GM23338 (cell line): Measurements from ENCODE around the gene YIPF6. TPM values are rescaled to one million over a fixed set of nuclear protein-coding genes. Genes with fewer than 3 reads are reported as not detected.

ENCODE experiments used
- ATAC-seq: fragments of 200-7000 bp; cut with Tn5 transposase; 3 replicates; pipeline ENCODE4 v1.9.1; 2020
- DNase-seq: peaks from one replicate; pipeline ENCODE4 v3.0.0-alpha.2; 2015; ENCODE audit warnings: low spot score
- H2AFZ ChIP-seq: fragments of 200-600 bp; sonication (generic); 2 replicates; pipeline ENCODE4 v1.8.0; 2016; ENCODE audit warnings: antibody characterized with exemption, mild to moderate bottlenecking, moderate library complexity
- H3F3A ChIP-seq: fragments of 200-600 bp; sonication (generic); replicated peaks from 2 replicates; pipeline ENCODE4 v1.8.0; 2017; ENCODE audit warnings: antibody characterized with exemption, mixed run types, low read depth
- H3K27ac ChIP-seq: fragments of 200-600 bp; sonication (generic); 2 replicates; pipeline ENCODE4 v1.6.1; 2016; ENCODE audit warnings: low read depth
- H3K27me3 ChIP-seq: fragments of 200-600 bp; sonication (generic); 2 replicates; pipeline ENCODE4 v1.8.0; 2016; ENCODE audit warnings: mild to moderate bottlenecking, mixed run types, moderate library complexity; ENCODE audit not compliant: insufficient read depth
- H3K36me3 ChIP-seq: fragments of 200-600 bp; sonication (generic); 2 replicates; pipeline ENCODE4 v1.8.0; 2016; ENCODE audit warnings: mild to moderate bottlenecking; ENCODE audit not compliant: insufficient read depth
- H3K4me1 ChIP-seq: fragments of 200-600 bp; sonication (generic); 2 replicates; pipeline ENCODE4 v1.8.0; 2016; ENCODE audit warnings: mild to moderate bottlenecking, moderate library complexity; ENCODE audit not compliant: insufficient read depth
- H3K4me2 ChIP-seq: fragments of 200-600 bp; sonication (generic); 2 replicates; pipeline ENCODE4 v1.7.1; 2017; ENCODE audit warnings: mixed run types
- H3K4me3 ChIP-seq: fragments of 200-600 bp; sonication (generic); 2 replicates; pipeline ENCODE4 v1.6.1; 2016; ENCODE audit warnings: mixed run types
- H3K79me2 ChIP-seq: fragments of 200-600 bp; sonication (generic); replicated peaks from 2 replicates; pipeline ENCODE4 v1.8.0; 2017; ENCODE audit warnings: mild to moderate bottlenecking; ENCODE audit not compliant: insufficient read depth
- H3K9me2 ChIP-seq: fragments of 200-600 bp; sonication (generic); 2 replicates; pipeline ENCODE4 v1.8.0; 2017; ENCODE audit not compliant: insufficient read depth
- H4K20me1 ChIP-seq: fragments of 200-600 bp; sonication (generic); replicated peaks from 2 replicates; pipeline ENCODE4 v1.8.0; 2017; ENCODE audit warnings: mild to moderate bottlenecking; ENCODE audit not compliant: insufficient read depth
- H3K27ac Mint-ChIP-seq: 2 replicates; pipeline ENCODE4 v1.8.0; 2020; ENCODE audit warnings: inconsistent platforms, mild to moderate bottlenecking, moderate library complexity, mixed read lengths
- H3K27me3 Mint-ChIP-seq: 3 replicates; pipeline ENCODE4 v1.8.0; 2022; ENCODE audit warnings: low read depth, mild to moderate bottlenecking, moderate library complexity, mixed read lengths, inconsistent platforms; ENCODE audit not compliant: insufficient read depth, poor library complexity
- H3K36me3 Mint-ChIP-seq: 3 replicates; pipeline ENCODE4 v1.8.0; 2021; ENCODE audit warnings: low read depth, mild to moderate bottlenecking, inconsistent platforms, moderate library complexity, mixed read lengths
- H3K4me1 Mint-ChIP-seq: 3 replicates; pipeline ENCODE4 v1.8.0; 2020; ENCODE audit warnings: mild to moderate bottlenecking, inconsistent platforms, mixed read lengths
- H3K4me3 Mint-ChIP-seq: 3 replicates; pipeline ENCODE4 v1.8.0; 2021; ENCODE audit warnings: moderate library complexity, mild to moderate bottlenecking, inconsistent platforms, mixed read lengths
- H3K9me3 Mint-ChIP-seq: 3 replicates; pipeline ENCODE4 v1.8.0; 2020; ENCODE audit warnings: moderate library complexity, mild to moderate bottlenecking, inconsistent platforms, mixed read lengths
- CREB1 ChIP-seq: fragments of 250-450 bp; sonication (Bioruptor Pico); IDR thresholded peaks from 2 replicates; pipeline ENCODE4 v1.5.0; 2020; ENCODE audit warnings: low read depth, mild to moderate bottlenecking, moderate library complexity
- CTCF ChIP-seq, 2 experiments: fragments of 200-600 bp in 1 of 2; sonication (generic) in 1 of 2; conservative IDR thresholded peaks; 2 replicates each; pipeline versions ENCODE4 v1.5.1 to v1.6.1; 2016 to 2017; ENCODE audit warnings: antibody characterized with exemption in 2 of 2, low read depth in 2 of 2, mild to moderate bottlenecking in 2 of 2, moderate library complexity in 1 of 2
- ETS1 ChIP-seq: IDR thresholded peaks from 2 replicates; pipeline ENCODE4 v1.6.1; 2016; ENCODE audit warnings: antibody characterized with exemption
- EZH2 ChIP-seq: fragments of 200-600 bp; sonication (generic); IDR thresholded peaks from one replicate; pipeline ENCODE4 v1.8.0; 2017; ENCODE audit warnings: antibody characterized with exemption, mild to moderate bottlenecking, low read depth; ENCODE audit not compliant: unreplicated experiment
- EZH2phosphoT487 ChIP-seq: fragments of 200-600 bp; sonication (generic); IDR thresholded peaks from one replicate; pipeline ENCODE4 v1.8.1; 2018; ENCODE audit warnings: antibody characterized with exemption; ENCODE audit not compliant: unreplicated experiment
- JUNB ChIP-seq: IDR thresholded peaks from one replicate; pipeline ENCODE4 v1.6.1; 2016; ENCODE audit warnings: antibody characterized with exemption; ENCODE audit not compliant: unreplicated experiment
- NANOG ChIP-seq: IDR thresholded peaks from 2 replicates; pipeline ENCODE4 v1.6.1; 2016; ENCODE audit warnings: antibody characterized with exemption, borderline replicate concordance
- POLR2AphosphoS5 ChIP-seq: IDR thresholded peaks from 2 replicates; pipeline ENCODE4 v1.6.1; 2016; ENCODE audit warnings: antibody characterized with exemption, low read depth
- REST ChIP-seq: IDR thresholded peaks from one replicate; pipeline ENCODE4 v1.6.1; 2018; ENCODE audit warnings: antibody characterized with exemption; ENCODE audit not compliant: unreplicated experiment
- STAT1 ChIP-seq: IDR thresholded peaks from one replicate; pipeline ENCODE4 v1.6.1; 2016; ENCODE audit warnings: antibody characterized with exemption; ENCODE audit not compliant: unreplicated experiment
- ZNF114 ChIP-seq: fragments of 250-450 bp; sonication (Bioruptor Pico); IDR thresholded peaks from 2 replicates; pipeline ENCODE4 v1.5.0; 2020; ENCODE audit warnings: mild to moderate bottlenecking, moderate library complexity
- ZNF331 ChIP-seq: fragments of 250-450 bp; sonication (Bioruptor Pico); IDR thresholded peaks from 2 replicates; pipeline ENCODE4 v1.5.0; 2020; ENCODE audit warnings: low read depth, mild to moderate bottlenecking, moderate library complexity
- ZNF462 ChIP-seq: fragments of 250-450 bp; sonication (Bioruptor Pico); IDR thresholded peaks from 2 replicates; pipeline ENCODE4 v1.5.0; 2020; ENCODE audit warnings: mild to moderate bottlenecking, moderate library complexity
- polyA plus RNA-seq: library from polyadenylated mRNA; unstranded; fragments of >200 nt; fragmentation: Nextera tagmentation; extraction: Ambion mirVana; gene quantifications from 2 replicates; pipeline ENCODE4 v1.2.1, GENCODE V29; 2016
- total RNA-seq: library from RNA; depleted of rRNA; stranded (reverse); fragments of >200 nt; shearing (Covaris generic); gene quantifications from 2 replicates; pipeline ENCODE4 v1.2.3, GENCODE V29; 2014

YIPF6 gene
- total and polyA plus RNA-seq, 2 experiments from 2014 or later, result 37.1 to 40.5 TPM

GRCh38 chrX:68532831-68533533 lies 34.1 kb downstream of the YIPF6 start:
- ATAC-seq (no peak), DNase-seq (no peak)
- Mint-ChIP-seq H3K4me1 (no peaks in the 10 kb centered on the region), H3K36me3 (peaks cover 27% of the 10 kb centered on the region; the same call in 2 of the 3 replicates), H3K4me3 (no peak overlapping the region), H3K27ac (no peak overlapping the region), H3K9me3 (no peaks in the 10 kb centered on the region), H3K27me3 (peaks cover 2% of the 10 kb centered on the region)
- Histone ChIP-seq H3K27me3 (no peaks in the 10 kb centered on the region), H3K4me3 (no peak overlapping the region), H3K36me3 (peaks cover 8% of the 10 kb centered on the region; the same call in 1 of the 2 replicates), H4K20me1 (no peaks in the 10 kb centered on the region), H3K4me2 (no peak overlapping the region), H3K9me2 (no peaks in the 10 kb centered on the region), H2AFZ (no peak overlapping the region), H3K27ac (no peak overlapping the region), H3K4me1 (no peaks in the 10 kb centered on the region), H3F3A (no peaks in the 10 kb centered on the region), H3K79me2 (no peaks in the 10 kb centered on the region)
- no peak for TF ChIP-seq EZH2phosphoT487
- TF ChIP-seq REST, result no peak
- TF ChIP-seq ETS1, result no peak
- TF ChIP-seq CTCF (conservative IDR thresholded peaks at IDR 0.05; ENCODE audit: low read depth in 2 of 2), result no peak
- no peak for TF ChIP-seq NANOG
- no peak for TF ChIP-seq POLR2AphosphoS5
- no peak for TF ChIP-seq CREB1 (CRISPR knock-in tag)
- TF ChIP-seq ZNF462 (CRISPR knock-in tag), result no peak
- no peak for TF ChIP-seq ZNF114
- TF ChIP-seq JUNB, result no peak
- TF ChIP-seq ZNF331 (CRISPR knock-in tag), result no peak
- TF ChIP-seq STAT1, result no peak
- TF ChIP-seq EZH2, result no peak
